Spleen (tissue), 7 donors: Measurements from ENCODE around the gene ACHE.
"Not testable (repeated sequence)": the region's sequence is repeated elsewhere in the genome, so short reads cannot be mapped to it uniquely, and the experiment has no call there.

Source experiments
- POLR2A ChIP-seq, 3 donors: fragments of 450-650 bp; IDR thresholded peaks; one replicate each; pipeline ENCODE4 v1.5.1; 2017; ENCODE audit warnings: antibody characterized with exemption in 3 of 3, mild to moderate bottlenecking in 1 of 3
- POLR2AphosphoS5 ChIP-seq, 3 donors: sonication (generic); formaldehyde crosslinking; IDR thresholded peaks; one replicate each; pipeline ENCODE4 v1.5.1; 2017; ENCODE audit warnings: antibody characterized with exemption in 3 of 3
- TF ChIP-seq, protein P1 (sequence below), 11 experiments: fragments of 200-600 bp in 7 of 11; fragments of 450-650 bp in 4 of 11; sonication (generic) in 4 of 11; IDR thresholded peaks in 8 of 11; conservative IDR thresholded peaks in 3 of 11; 1 replicate in 7 of 11; 2 replicates in 4 of 11; pipeline versions ENCODE4 v1.4.0 to v1.8.0; 2016 to 2021; ENCODE audit warnings: antibody characterized with exemption in 11 of 11, inconsistent platforms in 4 of 11, mild to moderate bottlenecking in 1 of 11
- donor health status: DM: no; HTN: no; CAD: no; lungs with moderate emphysema.
- donor health status: DM: no; HTN: no; CAD: no.
- donor health status: DM: no; HTN: no; CAD: no.

DNA sequence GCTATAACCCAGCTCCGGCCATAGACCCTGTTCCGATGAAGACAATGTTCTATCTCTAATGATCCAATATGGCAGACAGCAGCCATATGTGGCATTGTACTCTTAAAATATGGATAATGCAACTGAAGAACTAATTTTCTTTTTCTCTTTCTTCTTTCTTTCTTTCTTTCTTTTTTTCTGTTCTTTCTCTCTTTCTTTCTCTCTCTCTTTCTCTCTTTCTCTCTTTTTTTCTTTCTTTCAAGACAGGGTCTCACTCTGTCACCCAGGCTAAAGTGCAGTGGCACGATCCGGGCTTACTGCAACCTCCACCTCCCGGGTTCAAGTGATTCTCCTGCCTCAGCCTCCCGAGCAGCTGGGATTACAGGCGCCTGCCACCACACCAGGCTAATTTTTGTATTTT, 40.5 kb upstream of the ACHE start:
- TF ChIP-seq, protein P1, sequence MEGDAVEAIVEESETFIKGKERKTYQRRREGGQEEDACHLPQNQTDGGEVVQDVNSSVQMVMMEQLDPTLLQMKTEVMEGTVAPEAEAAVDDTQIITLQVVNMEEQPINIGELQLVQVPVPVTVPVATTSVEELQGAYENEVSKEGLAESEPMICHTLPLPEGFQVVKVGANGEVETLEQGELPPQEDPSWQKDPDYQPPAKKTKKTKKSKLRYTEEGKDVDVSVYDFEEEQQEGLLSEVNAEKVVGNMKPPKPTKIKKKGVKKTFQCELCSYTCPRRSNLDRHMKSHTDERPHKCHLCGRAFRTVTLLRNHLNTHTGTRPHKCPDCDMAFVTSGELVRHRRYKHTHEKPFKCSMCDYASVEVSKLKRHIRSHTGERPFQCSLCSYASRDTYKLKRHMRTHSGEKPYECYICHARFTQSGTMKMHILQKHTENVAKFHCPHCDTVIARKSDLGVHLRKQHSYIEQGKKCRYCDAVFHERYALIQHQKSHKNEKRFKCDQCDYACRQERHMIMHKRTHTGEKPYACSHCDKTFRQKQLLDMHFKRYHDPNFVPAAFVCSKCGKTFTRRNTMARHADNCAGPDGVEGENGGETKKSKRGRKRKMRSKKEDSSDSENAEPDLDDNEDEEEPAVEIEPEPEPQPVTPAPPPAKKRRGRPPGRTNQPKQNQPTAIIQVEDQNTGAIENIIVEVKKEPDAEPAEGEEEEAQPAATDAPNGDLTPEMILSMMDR (IDR thresholded peaks at IDR 0.05 in 8 of 11, conservative IDR thresholded peaks at IDR 0.05 in 3 of 11) = not testable (repeated sequence)
- TF ChIP-seq POLR2AphosphoS5, POLR2A (IDR thresholded peaks at IDR 0.05): not testable (repeated sequence)
